Ovary (tissue), 3 donors: Measurements from ENCODE around the gene ARHGEF28.

Experiments used
- POLR2A ChIP-seq: fragments of 450-650 bp; IDR thresholded peaks from one replicate; pipeline ENCODE4 v1.6.1; 2017; ENCODE audit warnings: antibody characterized with exemption, mild to moderate bottlenecking, moderate library complexity
- TF ChIP-seq, protein P1 (sequence below), 3 donors: fragments of 450-650 bp in 2 of 3; fragments of 200-600 bp in 1 of 3; IDR thresholded peaks; one replicate each; pipeline versions ENCODE4 v1.5.1 to v1.8.0; 2016 to 2022; ENCODE audit warnings: antibody characterized with exemption in 3 of 3, mild to moderate bottlenecking in 1 of 3
- donor health status: DM: no; HTN: no; CAD: no.

DNA sequence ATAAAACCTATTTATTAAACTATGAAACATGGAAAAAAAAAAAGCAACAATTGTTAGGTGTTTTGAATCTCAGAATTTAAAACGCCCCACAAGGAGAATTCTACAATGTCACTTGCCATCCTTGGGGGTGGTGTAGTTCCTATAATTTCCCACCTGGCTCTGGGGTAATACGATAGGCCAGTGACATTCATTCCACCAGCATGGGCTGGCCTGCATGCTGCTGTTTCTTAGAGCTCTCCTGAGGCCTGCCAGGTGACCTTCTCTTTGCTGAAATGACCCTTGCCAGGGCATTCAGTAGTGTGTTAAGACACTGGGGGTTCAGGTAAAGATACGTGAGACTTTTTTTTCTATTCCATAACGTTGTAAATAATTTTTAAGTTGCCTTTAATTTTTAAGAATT is 10.0 kb upstream of the ARHGEF28 start:
- TF ChIP-seq POLR2A: no peak
- TF ChIP-seq, protein P1, sequence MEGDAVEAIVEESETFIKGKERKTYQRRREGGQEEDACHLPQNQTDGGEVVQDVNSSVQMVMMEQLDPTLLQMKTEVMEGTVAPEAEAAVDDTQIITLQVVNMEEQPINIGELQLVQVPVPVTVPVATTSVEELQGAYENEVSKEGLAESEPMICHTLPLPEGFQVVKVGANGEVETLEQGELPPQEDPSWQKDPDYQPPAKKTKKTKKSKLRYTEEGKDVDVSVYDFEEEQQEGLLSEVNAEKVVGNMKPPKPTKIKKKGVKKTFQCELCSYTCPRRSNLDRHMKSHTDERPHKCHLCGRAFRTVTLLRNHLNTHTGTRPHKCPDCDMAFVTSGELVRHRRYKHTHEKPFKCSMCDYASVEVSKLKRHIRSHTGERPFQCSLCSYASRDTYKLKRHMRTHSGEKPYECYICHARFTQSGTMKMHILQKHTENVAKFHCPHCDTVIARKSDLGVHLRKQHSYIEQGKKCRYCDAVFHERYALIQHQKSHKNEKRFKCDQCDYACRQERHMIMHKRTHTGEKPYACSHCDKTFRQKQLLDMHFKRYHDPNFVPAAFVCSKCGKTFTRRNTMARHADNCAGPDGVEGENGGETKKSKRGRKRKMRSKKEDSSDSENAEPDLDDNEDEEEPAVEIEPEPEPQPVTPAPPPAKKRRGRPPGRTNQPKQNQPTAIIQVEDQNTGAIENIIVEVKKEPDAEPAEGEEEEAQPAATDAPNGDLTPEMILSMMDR (IDR thresholded peaks at IDR 0.05): no peak
